OCI-LY1 (cell line): ENCODE results near the gene BBS9.

Experiments used
- EZH2 ChIP-seq: fragments of 200-600 bp; sonication (generic), shearing (Covaris generic); IDR thresholded peaks from 2 replicates; pipeline ENCODE4 v1.8.0; 2017; ENCODE audit warnings: borderline replicate concordance, mixed run types, mild to moderate bottlenecking, antibody characterized with exemption, low read length, moderate library complexity, mixed read lengths
- TF ChIP-seq, protein P1 (sequence below): fragments of 200-600 bp; sonication (generic), shearing (Covaris generic); IDR thresholded peaks from 2 replicates; pipeline ENCODE4 v1.5.1; 2017; ENCODE audit warnings: mild to moderate bottlenecking, antibody characterized with exemption, low read length, moderate library complexity, mixed read lengths

- no peak for TF ChIP-seq EZH2
- TF ChIP-seq, protein P1, sequence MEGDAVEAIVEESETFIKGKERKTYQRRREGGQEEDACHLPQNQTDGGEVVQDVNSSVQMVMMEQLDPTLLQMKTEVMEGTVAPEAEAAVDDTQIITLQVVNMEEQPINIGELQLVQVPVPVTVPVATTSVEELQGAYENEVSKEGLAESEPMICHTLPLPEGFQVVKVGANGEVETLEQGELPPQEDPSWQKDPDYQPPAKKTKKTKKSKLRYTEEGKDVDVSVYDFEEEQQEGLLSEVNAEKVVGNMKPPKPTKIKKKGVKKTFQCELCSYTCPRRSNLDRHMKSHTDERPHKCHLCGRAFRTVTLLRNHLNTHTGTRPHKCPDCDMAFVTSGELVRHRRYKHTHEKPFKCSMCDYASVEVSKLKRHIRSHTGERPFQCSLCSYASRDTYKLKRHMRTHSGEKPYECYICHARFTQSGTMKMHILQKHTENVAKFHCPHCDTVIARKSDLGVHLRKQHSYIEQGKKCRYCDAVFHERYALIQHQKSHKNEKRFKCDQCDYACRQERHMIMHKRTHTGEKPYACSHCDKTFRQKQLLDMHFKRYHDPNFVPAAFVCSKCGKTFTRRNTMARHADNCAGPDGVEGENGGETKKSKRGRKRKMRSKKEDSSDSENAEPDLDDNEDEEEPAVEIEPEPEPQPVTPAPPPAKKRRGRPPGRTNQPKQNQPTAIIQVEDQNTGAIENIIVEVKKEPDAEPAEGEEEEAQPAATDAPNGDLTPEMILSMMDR = no peak
These were observed 421.0 kb downstream of the BBS9 start for GRCh38 chr7:33550363-33550762.
